Midbrain (tissue), 1 donor: ENCODE results near the gene ACE.

Experiments
- DNase-seq: peaks from one replicate; lab custom pipeline; 2025; lab: John Stamatoyannopoulos, UW

ACE gene

DNA sequence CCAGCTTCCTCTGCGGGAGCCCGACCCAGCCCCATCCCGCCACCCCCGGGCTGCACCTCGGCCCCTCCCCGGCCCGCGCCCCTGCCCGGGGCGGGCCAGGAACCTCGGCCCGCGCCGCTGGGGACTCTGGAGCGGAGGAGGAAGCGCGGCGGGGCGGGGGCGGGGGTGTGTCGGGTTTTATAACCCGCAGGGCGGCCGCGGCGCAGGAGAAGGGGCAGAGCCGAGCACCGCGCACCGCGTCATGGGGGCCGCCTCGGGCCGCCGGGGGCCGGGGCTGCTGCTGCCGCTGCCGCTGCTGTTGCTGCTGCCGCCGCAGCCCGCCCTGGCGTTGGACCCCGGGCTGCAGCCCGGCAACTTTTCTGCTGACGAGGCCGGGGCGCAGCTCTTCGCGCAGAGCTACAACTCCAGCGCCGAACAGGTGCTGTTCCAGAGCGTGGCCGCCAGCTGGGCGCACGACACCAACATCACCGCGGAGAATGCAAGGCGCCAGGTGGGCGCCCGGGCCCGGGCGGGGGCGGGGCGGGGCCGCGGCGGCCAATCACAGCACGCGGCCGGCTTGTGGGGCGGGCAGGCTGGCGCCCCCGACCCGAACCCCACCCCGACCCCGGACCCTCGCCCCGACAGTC, at the start of gene ACE:
Gene ACE, plus strand, starts transcription at position 208 of the 626 bp plus-strand sequence. Its CDS starts 34 bp downstream, at position 242.
- no peak for DNase-seq

GRCh38 chr17:63429766-63430165, 47.1 kb upstream of the ACE start:
- DNase-seq = no peak

- DNase-seq = no peak
These were observed 46.6 kb upstream of the ACE start for GRCh38 chr17:63430223-63430622.

GRCh38 chr17:63431618-63431938, 45.3 kb upstream of the ACE start:
- DNase-seq = no peak

DNA sequence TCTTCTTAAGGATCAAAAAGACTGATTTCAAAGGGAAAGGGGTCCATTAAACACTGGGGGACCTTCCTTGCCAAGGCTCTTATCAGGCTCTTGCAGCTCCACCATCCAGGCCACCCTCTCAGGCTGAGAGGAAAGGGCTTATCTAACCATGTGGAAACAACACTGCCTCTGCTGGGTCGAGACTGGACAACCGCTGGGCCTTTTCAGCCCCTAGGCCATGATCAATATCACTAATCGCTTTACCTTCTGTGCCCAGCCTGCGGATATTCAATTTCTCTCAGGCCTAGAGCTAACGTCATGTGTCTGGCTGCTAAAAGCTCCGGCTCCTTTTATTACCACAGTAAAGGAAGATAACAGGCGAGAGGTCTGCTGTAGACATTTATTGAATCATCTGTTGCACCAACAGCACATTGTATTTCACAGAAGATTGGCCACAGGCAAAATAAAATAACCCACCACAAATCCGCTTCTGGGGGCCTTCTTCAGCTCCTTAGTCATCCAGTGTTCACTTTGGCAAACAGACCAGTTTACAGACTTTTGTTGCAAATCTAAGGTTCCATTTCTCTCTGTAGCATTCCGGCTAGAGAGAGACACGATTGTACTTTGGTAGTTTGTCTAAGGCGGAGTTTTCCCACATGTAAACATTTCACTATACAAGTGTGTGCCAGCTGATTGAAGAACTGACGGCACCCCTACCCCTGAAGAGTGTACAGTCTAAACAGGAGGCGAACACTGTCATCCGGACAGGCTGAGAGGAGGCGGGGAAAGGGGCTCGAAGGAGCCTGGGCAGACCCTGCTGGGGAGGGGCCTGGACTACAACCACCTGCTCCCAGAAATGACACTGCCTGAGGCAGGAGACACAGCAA, 44.7 kb upstream of the ACE start:
- no peak for DNase-seq

DNA sequence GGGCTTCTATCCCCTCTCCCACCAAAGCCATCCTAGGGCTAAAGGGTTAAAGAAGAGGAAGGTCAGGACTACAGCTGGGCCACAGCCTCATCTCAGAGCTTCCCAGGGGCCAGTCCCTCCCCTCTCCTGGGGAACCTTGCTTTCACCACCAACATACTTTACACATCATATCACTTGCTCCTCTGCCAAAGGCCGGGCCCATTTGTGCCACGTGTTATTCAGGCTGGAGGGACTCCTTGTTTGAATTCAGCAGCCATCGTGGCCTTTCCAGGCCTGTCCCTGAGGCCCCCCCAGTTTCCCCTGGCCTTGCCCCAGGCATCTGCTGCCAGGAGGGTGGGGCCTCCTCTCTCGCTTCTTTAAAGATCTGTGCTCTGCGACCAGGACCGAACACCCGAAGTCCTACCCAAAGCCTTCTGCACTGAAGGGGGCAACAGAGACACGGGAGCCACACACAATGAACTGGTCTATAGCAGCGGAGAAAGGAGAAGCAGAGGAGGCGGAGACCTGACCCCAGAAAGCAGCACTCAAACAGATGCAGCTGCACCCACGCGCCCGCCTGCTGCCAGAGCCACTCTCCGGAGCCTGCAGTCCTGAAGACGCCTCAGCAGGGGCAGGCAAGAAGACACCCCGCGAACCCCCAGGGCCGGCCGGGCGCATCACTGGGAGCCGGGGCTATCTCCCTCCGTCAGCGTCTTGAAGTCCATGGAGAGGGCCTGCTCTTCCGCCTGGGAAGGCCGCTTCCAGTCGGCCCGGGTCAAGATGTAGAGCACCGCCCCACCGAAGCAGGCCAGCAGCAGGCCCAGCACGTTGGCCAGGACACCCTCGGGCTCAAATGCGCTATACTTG, 42.9 kb upstream of the ACE start:
- no peak for DNase-seq

DNA sequence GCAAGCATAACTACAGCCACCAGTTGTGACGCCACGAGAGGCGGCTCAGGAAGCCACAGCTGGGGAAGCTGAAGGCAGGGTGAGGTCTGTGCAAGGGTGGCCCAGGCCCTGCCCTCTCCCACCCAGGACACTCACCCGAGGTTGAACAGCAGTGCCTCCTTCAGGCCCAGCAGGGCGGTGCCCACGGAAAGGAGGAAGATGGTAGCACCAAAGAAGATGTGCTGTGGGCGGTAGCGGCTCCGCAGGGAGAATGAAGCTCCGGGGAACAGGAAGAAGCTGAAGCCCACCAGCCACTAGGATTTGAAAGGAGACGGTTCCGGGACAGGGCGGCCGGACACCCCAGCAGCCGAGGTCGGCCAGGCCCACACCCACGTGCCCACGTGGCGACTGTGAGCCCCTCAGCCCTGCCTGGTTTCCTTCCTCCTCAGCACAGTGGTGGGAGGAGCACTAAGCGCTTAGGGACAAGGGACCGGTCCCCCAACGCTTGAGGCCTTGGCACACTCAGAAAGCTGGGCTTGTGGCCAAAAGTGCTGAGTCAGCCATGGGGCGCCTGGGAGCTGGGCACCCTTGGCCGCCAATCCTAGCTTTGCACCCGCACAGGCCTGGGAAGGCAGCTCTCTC, 41.8 kb upstream of the ACE start:
- peak; percentile 67 for DNase-seq

DNA sequence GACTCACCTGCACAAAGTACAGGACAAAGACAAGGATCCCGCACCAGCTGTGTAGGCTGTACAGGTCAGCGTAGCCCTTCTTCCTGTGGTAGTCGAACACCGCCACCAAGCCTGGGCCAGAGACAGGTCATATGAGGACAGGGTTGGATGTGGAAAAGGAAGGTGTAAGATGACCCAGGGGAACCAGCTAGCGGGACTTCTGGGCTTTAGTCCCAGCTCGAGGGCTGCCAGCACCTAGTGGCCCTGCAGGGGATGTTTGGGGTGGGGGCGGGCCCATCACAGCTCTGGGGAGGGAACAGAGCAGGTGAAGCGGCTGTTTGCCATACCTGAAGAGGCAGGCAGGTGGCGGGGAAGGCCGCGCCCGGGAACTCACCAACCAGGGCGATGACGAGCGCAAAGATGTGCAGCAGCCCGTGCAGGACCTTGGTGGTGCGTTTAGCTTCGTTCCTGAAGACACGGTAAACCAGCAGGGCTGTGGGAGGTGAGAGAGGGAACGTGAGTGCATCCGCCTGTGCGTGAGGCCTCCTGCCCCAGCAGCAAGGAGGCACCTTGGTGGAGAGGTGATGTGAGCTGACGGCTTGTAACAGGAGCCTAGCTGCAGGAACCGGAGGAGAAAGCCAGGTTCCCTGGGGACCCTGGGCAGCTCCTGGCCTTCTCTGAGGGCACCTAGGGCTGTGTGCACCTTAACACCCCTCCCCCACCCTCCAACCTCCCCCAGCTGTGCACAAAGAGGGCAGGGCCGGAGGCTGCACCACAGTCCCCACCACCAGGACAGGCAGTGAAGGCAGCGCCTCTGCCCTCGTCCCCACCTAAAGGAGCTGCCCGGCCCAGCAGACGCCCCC, 41.0 kb upstream of the ACE start:
- no peak for DNase-seq

- no peak for DNase-seq
These were observed 40.2 kb upstream of the ACE start for GRCh38 chr17:63436523-63437110.

DNA sequence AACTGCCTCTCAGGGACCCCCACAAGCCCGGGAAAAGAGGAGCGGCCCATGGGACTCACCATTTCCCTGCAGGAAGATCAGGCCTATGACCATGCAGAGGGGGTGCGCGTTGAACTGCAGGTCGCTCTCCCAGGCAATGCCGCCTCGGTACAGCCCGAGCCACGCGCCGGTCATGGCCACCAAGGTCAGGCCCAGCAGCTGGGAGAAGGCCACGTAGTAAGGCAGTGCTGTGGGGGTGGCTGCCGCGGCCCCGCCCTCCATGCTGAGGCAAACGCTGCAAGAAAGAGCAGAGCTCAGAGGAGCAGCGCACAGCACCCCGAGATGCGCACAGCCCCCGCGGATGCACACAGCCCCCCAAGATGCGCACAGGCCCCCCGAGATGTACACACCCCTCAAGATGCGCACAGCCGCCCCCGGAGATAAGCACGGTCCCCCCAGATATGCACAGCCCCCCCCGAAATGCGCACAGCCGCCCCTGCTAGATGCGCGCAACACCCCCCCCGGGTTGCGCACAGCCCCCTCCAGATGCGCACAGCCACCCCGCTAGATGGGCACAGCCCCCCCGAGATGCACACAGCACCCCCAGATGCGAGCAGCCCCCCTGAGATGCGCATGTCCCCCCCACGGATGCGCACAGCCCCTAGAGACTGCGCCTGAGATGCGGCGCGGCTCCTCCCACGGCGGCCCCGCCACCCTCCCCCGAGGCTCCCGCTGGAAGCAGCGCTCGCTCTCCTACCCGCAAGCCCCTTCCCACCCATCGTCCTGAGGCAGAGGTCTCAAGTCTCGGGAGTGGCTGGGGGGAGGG, 39.4 kb upstream of the ACE start:
- DNase-seq = no peak

DNA sequence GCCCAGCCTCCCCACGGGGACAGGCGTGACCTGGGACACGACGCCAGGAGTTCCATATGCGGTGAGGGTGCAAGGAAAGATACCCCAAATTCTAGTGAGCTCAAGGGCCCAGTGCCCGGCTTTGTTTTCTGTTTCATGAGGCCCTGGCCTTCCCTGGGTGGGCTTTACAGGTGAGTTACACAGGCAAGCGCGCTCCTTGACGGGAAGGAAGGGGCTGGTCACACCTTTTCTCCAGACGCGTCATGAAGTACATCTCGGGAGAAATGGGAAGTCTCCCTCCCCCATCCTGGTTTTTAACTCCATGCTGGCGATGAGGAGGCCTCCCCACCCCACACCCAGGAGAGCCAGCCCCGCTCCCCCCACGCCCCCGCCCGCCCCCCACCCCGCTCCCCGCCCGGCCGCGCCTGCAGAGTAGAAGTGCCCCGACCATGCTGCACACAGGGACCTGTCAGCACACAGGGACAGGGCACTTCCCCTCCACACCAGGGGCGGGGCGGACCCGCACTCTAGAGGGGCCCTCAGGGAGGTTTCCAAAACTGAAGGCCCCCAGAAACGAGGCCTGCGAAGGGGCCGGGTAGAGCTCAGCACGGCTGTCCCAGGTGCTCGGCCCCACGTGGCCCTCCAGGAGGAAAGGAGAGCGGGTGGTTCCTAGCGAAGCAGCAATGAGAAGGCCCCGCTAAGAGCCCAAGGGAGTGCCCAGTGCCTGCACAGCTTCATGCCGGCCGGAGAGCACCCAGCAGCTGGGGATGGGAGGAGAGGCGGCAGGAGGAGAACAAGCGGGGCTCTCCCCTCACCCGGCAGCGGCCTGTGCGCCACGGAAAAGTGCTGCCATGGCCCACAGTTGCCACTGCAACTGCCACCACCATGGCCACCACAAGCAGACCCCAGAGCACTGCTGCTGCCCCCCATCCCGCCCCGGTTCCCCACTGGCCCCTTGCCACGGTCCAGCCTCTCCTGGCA, 38.5 kb upstream of the ACE start:
- no peak for DNase-seq

DNA sequence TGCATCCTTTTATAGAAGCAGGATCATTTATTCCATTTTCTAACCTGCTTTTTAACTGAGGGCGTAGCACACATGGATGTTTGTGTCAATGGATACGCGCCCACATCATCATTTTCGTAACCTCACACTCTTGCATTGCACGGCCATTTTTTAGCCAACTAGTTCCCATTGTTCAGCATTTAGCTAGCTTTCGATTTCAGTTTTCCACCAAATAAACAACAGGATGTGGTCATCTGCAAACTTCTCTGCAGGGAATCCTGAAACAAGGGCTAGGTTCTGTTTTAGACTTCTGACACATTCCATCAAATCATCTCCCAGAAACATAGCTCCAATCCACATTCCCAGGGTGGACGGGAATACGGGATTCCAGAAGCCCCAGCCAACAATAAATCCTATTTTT, 37.2 kb upstream of the ACE start:
- DNase-seq = no peak

GRCh38 chr17:63440127-63440769, 36.6 kb upstream of the ACE start:
- no peak for DNase-seq

GRCh38 chr17:63440770-63441335, 36.0 kb upstream of the ACE start:
- no peak for DNase-seq

DNA sequence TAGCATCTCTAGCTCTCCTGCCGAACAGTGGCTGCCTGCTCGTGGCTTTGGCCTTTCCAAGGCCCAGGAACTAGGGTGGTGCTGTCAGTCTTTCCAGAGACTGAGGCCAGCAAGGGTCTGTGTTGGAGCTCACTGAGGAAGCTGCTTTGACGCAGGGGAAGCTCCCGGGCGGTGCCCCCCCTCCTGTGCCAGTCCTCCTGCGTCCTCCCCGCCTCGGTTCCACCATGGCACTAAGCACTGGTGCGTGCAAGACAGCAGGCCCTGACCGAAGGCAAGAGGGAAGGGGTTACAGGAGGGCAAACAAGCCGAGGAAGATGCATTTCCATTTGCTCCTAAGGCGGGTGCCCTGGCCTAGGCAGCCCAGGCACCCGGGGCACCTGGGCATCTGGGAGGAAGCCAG, 35.2 kb upstream of the ACE start:
- DNase-seq = no peak

DNA sequence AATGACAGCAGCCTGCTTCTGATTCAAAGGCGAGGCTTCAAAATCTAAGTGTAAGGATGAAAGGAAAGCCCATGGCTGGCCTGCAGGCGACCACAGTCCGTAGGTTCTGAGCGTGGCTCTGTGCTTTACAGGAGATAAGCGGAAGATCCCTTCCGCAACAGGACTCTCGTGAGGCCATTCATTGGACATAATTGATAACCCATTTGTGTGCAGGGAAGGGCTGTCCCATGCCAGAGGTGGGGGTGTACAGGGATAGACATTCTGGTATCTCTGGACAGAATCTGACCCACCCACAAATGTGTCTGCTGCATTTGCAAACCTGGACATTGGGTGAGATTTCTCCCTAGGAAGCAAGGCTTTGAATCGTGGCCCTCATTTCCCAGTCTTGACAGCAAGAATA, 34.8 kb upstream of the ACE start:
- no peak for DNase-seq

GRCh38 chr17:63442549-63443035, 34.3 kb upstream of the ACE start:
- no peak for DNase-seq

DNA sequence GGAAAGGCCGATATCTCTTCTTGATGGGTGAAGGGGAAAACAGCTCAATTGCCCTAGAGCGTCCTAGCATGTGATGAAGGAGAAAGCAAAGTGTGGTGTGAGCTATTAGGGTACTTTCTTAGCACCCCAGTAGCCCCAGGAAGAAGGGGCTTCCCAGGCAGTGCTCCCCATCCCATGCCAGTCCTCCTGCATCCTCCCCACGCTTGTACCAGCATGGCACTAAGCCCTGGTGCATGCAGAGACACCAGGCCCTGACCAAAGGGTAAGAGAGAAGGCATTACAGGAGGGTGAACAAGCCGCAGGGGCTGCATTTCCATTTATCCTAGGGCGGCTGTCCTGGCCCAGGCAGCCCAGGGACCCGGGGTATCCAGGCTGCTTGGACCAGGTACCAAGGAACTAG, 33.8 kb upstream of the ACE start:
- DNase-seq = no peak
